ENCODE measurements around the gene SLC26A11.

SLC26A11 gene

DNA sequence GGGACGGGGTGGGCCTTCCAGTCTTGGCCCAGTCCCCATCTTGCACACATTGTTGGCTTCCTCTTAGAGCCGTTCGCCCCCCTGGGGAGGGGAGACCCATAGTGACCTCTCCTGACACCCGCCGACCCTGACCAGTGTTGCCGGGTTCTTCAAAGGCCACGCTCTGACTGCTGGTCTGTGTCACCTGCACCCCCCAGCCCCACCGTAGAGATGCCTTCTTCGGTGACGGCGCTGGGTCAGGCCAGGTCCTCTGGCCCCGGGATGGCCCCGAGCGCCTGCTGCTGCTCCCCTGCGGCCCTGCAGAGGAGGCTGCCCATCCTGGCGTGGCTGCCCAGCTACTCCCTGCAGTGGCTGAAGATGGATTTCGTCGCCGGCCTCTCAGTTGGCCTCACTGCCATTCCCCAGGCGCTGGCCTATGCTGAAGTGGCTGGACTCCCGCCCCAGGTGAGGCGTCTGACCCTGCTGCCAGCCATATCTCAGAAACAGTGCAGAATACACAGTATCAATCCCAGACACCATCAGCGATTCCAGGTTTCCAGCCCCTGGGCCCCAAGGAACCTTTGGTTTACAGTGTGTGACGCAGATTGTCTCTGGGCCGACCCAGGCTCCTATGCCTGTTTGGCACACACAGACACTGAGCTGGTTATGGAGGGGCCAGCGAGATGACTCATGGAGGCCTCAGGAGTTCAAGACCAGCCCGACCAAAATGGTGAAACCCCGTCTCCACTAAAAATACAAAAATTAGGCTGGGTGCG is 1.3 kb downstream of the SLC26A11 start:
- no peak for DNase-seq (ENCODE audit: low read depth)
- TF ChIP-seq, protein P1, sequence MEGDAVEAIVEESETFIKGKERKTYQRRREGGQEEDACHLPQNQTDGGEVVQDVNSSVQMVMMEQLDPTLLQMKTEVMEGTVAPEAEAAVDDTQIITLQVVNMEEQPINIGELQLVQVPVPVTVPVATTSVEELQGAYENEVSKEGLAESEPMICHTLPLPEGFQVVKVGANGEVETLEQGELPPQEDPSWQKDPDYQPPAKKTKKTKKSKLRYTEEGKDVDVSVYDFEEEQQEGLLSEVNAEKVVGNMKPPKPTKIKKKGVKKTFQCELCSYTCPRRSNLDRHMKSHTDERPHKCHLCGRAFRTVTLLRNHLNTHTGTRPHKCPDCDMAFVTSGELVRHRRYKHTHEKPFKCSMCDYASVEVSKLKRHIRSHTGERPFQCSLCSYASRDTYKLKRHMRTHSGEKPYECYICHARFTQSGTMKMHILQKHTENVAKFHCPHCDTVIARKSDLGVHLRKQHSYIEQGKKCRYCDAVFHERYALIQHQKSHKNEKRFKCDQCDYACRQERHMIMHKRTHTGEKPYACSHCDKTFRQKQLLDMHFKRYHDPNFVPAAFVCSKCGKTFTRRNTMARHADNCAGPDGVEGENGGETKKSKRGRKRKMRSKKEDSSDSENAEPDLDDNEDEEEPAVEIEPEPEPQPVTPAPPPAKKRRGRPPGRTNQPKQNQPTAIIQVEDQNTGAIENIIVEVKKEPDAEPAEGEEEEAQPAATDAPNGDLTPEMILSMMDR (IDR thresholded peaks at IDR 0.05; ENCODE audit: control insufficient read depth, extremely low read depth, insufficient read depth) = no peak
- H3K4me3 ChIP-seq (ENCODE audit: low read depth, low read length) = peak overlapping the region; percentile 99

DNA sequence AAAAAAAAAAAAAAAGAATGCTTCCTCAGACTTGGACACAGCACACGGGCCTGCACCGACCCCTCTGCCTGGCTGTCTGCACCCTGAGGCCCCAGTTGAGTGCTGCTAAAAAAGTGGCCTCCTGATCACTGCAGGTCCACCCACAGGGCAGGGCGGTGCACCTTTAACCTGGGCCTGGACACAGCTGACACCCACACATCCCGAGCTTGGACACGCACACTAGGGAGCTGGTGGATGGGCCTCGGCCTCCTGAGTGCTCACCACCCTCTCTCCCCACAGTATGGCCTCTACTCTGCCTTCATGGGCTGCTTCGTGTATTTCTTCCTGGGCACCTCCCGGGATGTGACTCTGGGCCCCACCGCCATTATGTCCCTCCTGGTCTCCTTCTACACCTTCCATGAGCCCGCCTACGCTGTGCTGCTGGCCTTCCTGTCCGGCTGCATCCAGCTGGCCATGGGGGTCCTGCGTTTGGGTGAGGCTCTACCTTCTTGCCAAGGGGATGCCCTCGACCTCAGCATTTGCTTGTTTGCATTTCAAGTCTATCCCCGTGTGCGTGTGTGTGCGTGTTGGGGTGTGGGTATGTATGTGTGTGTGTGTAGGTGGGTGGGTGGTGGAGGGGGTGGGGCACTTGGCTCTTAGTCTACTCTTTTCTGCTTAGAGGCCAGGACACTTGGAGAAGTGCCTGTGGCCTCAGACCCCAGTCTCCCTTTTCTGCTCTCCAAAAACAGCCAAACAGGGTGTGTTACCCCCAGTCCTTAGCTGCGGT is 2.3 kb downstream of the SLC26A11 start:
- no peak overlapping the region for H3K4me3 ChIP-seq (ENCODE audit: low read depth, low read length)
- TF ChIP-seq, protein P1 (IDR thresholded peaks at IDR 0.05; ENCODE audit: control insufficient read depth, extremely low read depth, insufficient read depth) = no peak
- DNase-seq (ENCODE audit: low read depth) = no peak

DNA sequence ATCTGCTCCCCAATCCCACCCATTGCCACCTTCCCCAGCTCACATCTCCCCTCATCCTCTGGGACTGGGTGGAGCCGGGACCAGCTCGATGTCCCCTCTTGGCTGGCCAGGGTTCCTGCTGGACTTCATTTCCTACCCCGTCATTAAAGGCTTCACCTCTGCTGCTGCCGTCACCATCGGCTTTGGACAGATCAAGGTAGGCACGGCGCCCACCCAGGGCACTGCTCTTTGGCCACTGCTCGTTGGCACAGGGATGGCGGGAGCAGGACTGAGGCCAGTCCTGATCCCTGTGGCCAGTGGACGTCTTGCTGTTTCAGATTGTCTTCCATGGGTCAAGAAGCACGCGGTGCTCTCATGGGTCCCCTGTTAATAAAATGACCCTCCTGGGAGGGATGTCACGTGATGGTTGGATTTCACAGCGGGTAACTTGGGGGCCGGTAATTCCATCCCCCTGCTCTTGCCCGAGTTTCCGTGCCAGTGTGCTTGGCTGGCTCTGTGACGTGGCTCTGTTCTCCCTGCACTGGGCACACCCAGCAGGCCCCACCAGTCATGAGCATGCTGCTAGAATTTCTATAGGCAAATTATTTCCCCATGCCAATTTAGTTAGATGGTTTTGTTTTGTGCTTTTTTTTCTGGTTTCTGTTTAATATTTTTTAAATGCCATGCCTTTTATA is 3.1 kb downstream of the SLC26A11 start:
- H3K4me3 ChIP-seq (ENCODE audit: low read depth, low read length) = no peak overlapping the region
- no peak for DNase-seq (ENCODE audit: low read depth)
- TF ChIP-seq, protein P1 (IDR thresholded peaks at IDR 0.05; ENCODE audit: control insufficient read depth, extremely low read depth, insufficient read depth) = no peak

DNA sequence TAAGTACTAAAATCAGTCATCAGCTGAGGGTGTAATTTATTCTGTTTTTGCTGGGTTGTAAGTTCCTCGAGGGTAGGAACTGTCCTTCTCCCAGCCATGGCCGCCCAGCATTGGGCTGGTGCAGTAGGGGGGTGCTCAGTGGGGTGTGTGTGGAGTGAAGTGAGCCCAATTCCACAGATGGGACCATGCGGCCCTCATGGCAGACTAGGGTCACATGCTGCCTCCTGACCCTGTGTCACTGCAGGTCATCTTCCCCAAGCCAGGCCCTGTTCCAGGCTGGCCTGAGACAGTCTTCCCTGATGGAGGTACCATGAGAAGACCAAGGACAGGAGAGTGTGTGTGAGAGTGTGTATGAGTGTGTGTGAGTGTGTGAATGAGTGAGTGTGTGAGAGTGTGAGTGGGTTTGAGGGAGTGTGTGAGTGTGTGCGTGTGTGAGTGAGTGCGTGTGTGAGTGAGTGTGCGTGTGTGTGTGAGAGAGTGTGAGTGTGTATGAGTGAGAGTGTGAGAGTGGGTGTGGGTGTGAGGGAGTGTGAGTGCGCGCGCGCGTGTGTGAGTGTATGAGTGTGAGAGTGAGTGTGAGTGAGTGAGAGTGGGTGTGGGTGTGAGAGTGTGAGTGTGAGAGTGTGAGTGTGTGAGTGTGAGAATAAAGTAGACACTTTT is 3.7 kb downstream of the SLC26A11 start:
- TF ChIP-seq, protein P1 (IDR thresholded peaks at IDR 0.05; ENCODE audit: control insufficient read depth, extremely low read depth, insufficient read depth) = no peak
- DNase-seq (ENCODE audit: low read depth) = no peak
- no peak overlapping the region for H3K4me3 ChIP-seq (ENCODE audit: low read depth, low read length)

DNA sequence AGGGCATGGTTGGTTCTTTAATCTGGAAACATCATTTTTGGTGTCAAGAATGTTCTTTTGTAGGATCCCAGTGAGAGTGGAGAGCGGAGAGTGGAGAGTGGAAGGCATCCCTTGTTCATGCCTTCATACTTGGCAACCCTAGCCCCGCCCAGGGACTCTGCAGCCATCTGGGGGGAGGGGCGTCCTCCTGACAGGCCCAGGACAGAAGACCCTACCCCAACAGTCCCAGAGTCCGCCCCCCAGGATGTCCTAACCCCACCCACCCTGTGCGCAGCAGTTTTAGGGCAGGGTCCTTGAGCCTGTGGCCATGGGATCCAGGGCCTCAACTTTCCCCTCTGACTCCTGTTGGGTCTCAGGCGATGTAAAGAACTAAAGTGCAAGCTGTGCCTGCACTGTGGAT is 4.5 kb downstream of the SLC26A11 start:
- DNase-seq (ENCODE audit: low read depth) = no peak
- TF ChIP-seq, protein P1 (IDR thresholded peaks at IDR 0.05; ENCODE audit: control insufficient read depth, extremely low read depth, insufficient read depth) = no peak
- H3K4me3 ChIP-seq (ENCODE audit: low read depth, low read length) = no peak overlapping the region

DNA sequence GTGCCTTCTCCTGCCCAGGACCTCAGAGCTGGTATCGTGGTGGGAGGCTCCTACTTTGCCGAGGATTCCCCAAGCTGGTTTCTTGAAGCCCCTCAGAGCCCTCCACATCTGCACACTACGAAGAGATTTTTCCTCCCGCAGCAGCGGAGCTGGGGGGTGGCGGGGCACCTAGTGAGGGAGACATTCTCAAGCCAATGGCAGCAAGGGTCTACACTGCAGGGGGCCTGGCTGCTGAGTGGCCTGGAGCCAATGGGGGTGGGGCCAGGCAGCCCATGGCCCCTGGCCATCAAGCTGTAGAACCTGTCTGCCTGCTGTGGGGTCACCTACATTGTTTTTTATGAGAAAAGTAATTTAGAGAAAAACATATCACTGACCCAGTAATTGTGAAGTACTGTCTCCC is 5.0 kb downstream of the SLC26A11 start:
- H3K4me3 ChIP-seq (ENCODE audit: low read depth, low read length) = no peak overlapping the region
- TF ChIP-seq, protein P1 (IDR thresholded peaks at IDR 0.05; ENCODE audit: control insufficient read depth, extremely low read depth, insufficient read depth) = no peak
- no peak for DNase-seq (ENCODE audit: low read depth)
